SK-N-SH (cell line): ENCODE results near the gene PHOSPHO1. TPM values are rescaled to one million over a fixed set of nuclear protein-coding genes. Genes with fewer than 3 reads are reported as not detected.

Experiments
- CTCF ChIA-PET: fragments of 300-600, 350-600 bp; formaldehyde crosslinking; extraction: SDS; loops from one replicate; lab custom pipeline; 2021; lab: Yijun Ruan, JAX
- POLR2A ChIA-PET: fragments of 350-600 bp; sonication (Branson Sonifier 250); formaldehyde crosslinking; extraction: SDS; loops from one replicate; lab custom pipeline; 2020; ENCODE audit warnings: antibody characterized with exemption, inconsistent platforms; lab: Yijun Ruan, JAX
- DNase-seq: peaks from one replicate; pipeline ENCODE4 v3.0.0; 2012
- H2AFZ ChIP-seq: fragments of 200-600 bp; sonication (generic); 2 replicates; pipeline ENCODE4 v1.8.1; 2016; ENCODE audit warnings: antibody characterized with exemption, mild to moderate bottlenecking, low read depth
- H3F3A ChIP-seq: fragments of 200-600 bp; sonication (generic); replicated peaks from 2 replicates; pipeline ENCODE3; 2016; ENCODE audit warnings: antibody characterized with exemption, mild to moderate bottlenecking; ENCODE audit not compliant: insufficient read depth
- H3K27ac ChIP-seq, 2 experiments: fragments of 200-500 bp in 1 of 2; fragments of 200-600 bp in 1 of 2; sonication (Bioruptor generic) in 1 of 2; sonication (generic), shearing (Covaris generic) in 1 of 2; 2 replicates each; pipeline versions ENCODE4 v1.5.1 to v1.6.1; 2014 to 2016; ENCODE audit warnings: low read depth in 2 of 2, inconsistent platforms in 1 of 2, low read length in 1 of 2, mild to moderate bottlenecking in 1 of 2, mixed read lengths in 1 of 2
- H3K27me3 ChIP-seq: fragments of 200-600 bp; sonication (generic), shearing (Covaris generic); 2 replicates; pipeline ENCODE4 v1.6.1; 2016; ENCODE audit warnings: mixed run types; ENCODE audit not compliant: insufficient read depth
- H3K36me3 ChIP-seq, 2 experiments: fragments of 200-500 bp in 1 of 2; fragments of 200-600 bp in 1 of 2; sonication (Bioruptor generic) in 1 of 2; sonication (generic) in 1 of 2; replicated peaks in 1 of 2; 2 replicates each; pipeline versions ENCODE3 to v1.5.1; 2014 to 2016; ENCODE audit warnings: low read length in 1 of 2, mild to moderate bottlenecking in 1 of 2; ENCODE audit not compliant: insufficient read depth in 2 of 2, control insufficient read depth in 1 of 2
- H3K4me1 ChIP-seq, 2 experiments: fragments of 200-500 bp in 1 of 2; fragments of 200-600 bp in 1 of 2; sonication (Bioruptor generic) in 1 of 2; sonication (generic), shearing (Covaris generic) in 1 of 2; 2 replicates each; pipeline versions ENCODE4 v1.5.1 to v1.6.1; 2014 to 2016; ENCODE audit warnings: low read depth in 1 of 2, low read length in 1 of 2, mixed run types in 1 of 2; ENCODE audit not compliant: insufficient read depth in 2 of 2, control insufficient read depth in 1 of 2
- H3K4me2 ChIP-seq: fragments of 200-600 bp; sonication (generic), shearing (Covaris generic); 2 replicates; pipeline ENCODE4 v1.6.1; 2017; ENCODE audit warnings: mixed run types
- H3K4me3 ChIP-seq, 2 experiments: fragments of 200-500 bp in 1 of 2; fragments of 200-600 bp in 1 of 2; sonication (Bioruptor generic) in 1 of 2; sonication (generic), shearing (Covaris generic) in 1 of 2; 2 replicates each; pipeline versions ENCODE4 v1.5.1 to v1.8.1; 2014 to 2016; ENCODE audit warnings: low read depth in 2 of 2, inconsistent platforms in 1 of 2, low read length in 1 of 2, mild to moderate bottlenecking in 1 of 2, mixed read lengths in 1 of 2, moderate library complexity in 1 of 2
- H3K79me2 ChIP-seq: fragments of 200-600 bp; sonication (generic); 2 replicates; pipeline ENCODE4 v1.8.1; 2017; ENCODE audit warnings: mild to moderate bottlenecking; ENCODE audit not compliant: insufficient read depth
- H3K9ac ChIP-seq: fragments of 200-600 bp; sonication (generic); 2 replicates; pipeline ENCODE4 v1.6.1; 2017; ENCODE audit warnings: mixed run types
- H3K9me2 ChIP-seq: fragments of 200-600 bp; sonication (generic); 2 replicates; pipeline ENCODE4 v1.6.1; 2017; ENCODE audit warnings: mixed run types
- H3K9me3 ChIP-seq: fragments of 200-600 bp; sonication (generic); 2 replicates; pipeline ENCODE4 v1.6.1; 2017; ENCODE audit warnings: mixed run types, mild to moderate bottlenecking, moderate library complexity
- H4K20me1 ChIP-seq: fragments of 200-600 bp; sonication (generic); 2 replicates; pipeline ENCODE4 v1.6.1; 2017; ENCODE audit warnings: mild to moderate bottlenecking, mixed run types; ENCODE audit not compliant: insufficient read depth
- CHD2 ChIP-seq: fragments of 150-350 bp; IDR thresholded peaks from 2 replicates; pipeline ENCODE4 v1.6.1; 2018; ENCODE audit warnings: low read length; ENCODE audit not compliant: partially characterized antibody
- ELF1 ChIP-seq: IDR thresholded peaks from 2 replicates; pipeline ENCODE4 v1.4.0; 2012
- EP300 ChIP-seq, 2 experiments: IDR thresholded peaks; 2 replicates each; pipeline versions ENCODE4 v1.4.0 to v1.6.1; 2012; ENCODE audit warnings: borderline replicate concordance in 1 of 2, low read depth in 1 of 2, low read length in 1 of 2
- GATA2 ChIP-seq: sonication (generic); formaldehyde crosslinking; IDR thresholded peaks from 2 replicates; pipeline ENCODE4 v1.5.0; 2020; ENCODE audit warnings: mild to moderate bottlenecking, missing genetic modification reagents
- MAX ChIP-seq: IDR thresholded peaks from 2 replicates; pipeline ENCODE4 v1.4.0; 2012; ENCODE audit warnings: low read depth
- PBX3 ChIP-seq: IDR thresholded peaks from 2 replicates; pipeline ENCODE4; 2012
- RAD21 ChIP-seq: IDR thresholded peaks from 2 replicates; pipeline ENCODE4 v1.6.1; 2012; ENCODE audit warnings: mild to moderate bottlenecking, low read length
- RXRA ChIP-seq: IDR thresholded peaks from 2 replicates; pipeline ENCODE4 v1.4.0; 2012; ENCODE audit warnings: low read depth, mild to moderate bottlenecking, borderline replicate concordance
- TCF12 ChIP-seq: IDR thresholded peaks from 2 replicates; pipeline ENCODE4 v1.4.0; 2012
- USF1 ChIP-seq: IDR thresholded peaks from 2 replicates; pipeline ENCODE4 v1.4.0; 2012; ENCODE audit warnings: low read depth, borderline replicate concordance
- USF2 ChIP-seq: fragments of 150-350 bp; IDR thresholded peaks from 2 replicates; pipeline ENCODE4 v1.6.1; 2017; ENCODE audit warnings: antibody characterized with exemption, low read length, low read depth, borderline replicate concordance
- ZBTB33 ChIP-seq: IDR thresholded peaks from 2 replicates; pipeline ENCODE4 v1.4.0; 2012; ENCODE audit warnings: low read depth, borderline replicate concordance
- WGBS: methylation state at CpG from one replicate; pipeline ENCODE4 v1.1.6; 2017; ENCODE audit warnings: low lambda C conversion rate; 5-methylcytosine and 5-hydroxymethylcytosine counted together
- polyA plus RNA-seq, 3 experiments: library from polyadenylated mRNA; depleted of rRNA; stranded (reverse); fragments of >200 nt; gene quantifications; 2 replicates each; pipeline ENCODE4 v1.2.3, GENCODE V29; 2012

PHOSPHO1 gene
- polyA plus RNA-seq, 1 of the 3 experiments (the other 2 are of a cell fraction), result not detected

- Histone ChIP-seq H3K79me2 (no peaks in the 10 kb centered on the region), H3K9me2 (no peaks in the 10 kb centered on the region), H3K9ac (peak overlapping the region; percentile 79), H3K36me3 (no peaks in the 10 kb centered on the region), H3F3A (peaks cover 27% of the 10 kb centered on the region), H3K4me1 (peaks cover 0 to 3% of the 10 kb centered on the region in 2 experiments; a peak in 2 of 4 replicates), H3K27me3 (no peaks in the 10 kb centered on the region; the same call in 1 of the 2 replicates), H2AFZ (peak overlapping the region; percentile 76), H3K4me3 (peak overlapping the region; percentile 64 to 77), H3K9me3 (no peaks in the 10 kb centered on the region), H4K20me1 (no peaks in the 10 kb centered on the region), H3K27ac (peak overlapping the region in 1 of 2 experiments; percentile 94; a peak in 2 of 4 replicates), H3K4me2 (peak overlapping the region; percentile 74)
- 8% methylated on average over 20 of the region's 21 CpGs for WGBS
- CTCF ChIA-PET, result interaction anchor here (1.4 to 8.6 kb wide), 3 partner anchors 12 to 33 kb away, joined by 3 to 77 read pairs (median 40); partner anchors contain the start of gene PHOSPHO1
- TF ChIP-seq MAX (peak; percentile 74), RXRA (no peak), CHD2 (no peak), RAD21 (no peak), USF2 (no peak), USF1 (peak; percentile 35; the same call in 1 of the 2 replicates), GATA2 (CRISPR knock-in tag) (no peak), ELF1 (no peak), PBX3 (peak; percentile 89), ZBTB33 (no peak), TCF12 (no peak), EP300 (IDR thresholded peaks at IDR 0.05; ENCODE audit: borderline replicate concordance in 1 of 2, low read depth in 1 of 2, low read length in 1 of 2) (no peak)
- peak; percentile 56 for DNase-seq
- POLR2A ChIA-PET, result no interaction called here
Observed at GRCh38 chr17:49193513-49194296, 36.9 kb downstream of the PHOSPHO1 start.
